Type B pancreatic cell (in vitro differentiated cells): Measurements from ENCODE around the gene SPOPL. TPM values are rescaled to one million over a fixed set of nuclear protein-coding genes. Genes with fewer than 3 reads are reported as not detected.
"Not testable (repeated sequence)": the region's sequence is repeated elsewhere in the genome, so short reads cannot be mapped to it uniquely, and the experiment has no call there.

Source experiments
- DNase-seq: peaks from one replicate; pipeline ENCODE4 v3.0.0; 2021; ENCODE audit warnings: mixed read lengths; ENCODE audit not compliant: unreplicated experiment; ENCODE audit errors: extremely low spot score
- H3K27ac Mint-ChIP-seq: 2 replicates; pipeline ENCODE4 v1.8.0; 2021; ENCODE audit warnings: mild to moderate bottlenecking, mixed read lengths
- H3K27me3 Mint-ChIP-seq: 2 replicates; pipeline ENCODE4 v1.8.0; 2021; ENCODE audit warnings: mixed read lengths
- H3K36me3 Mint-ChIP-seq: 2 replicates; pipeline ENCODE4 v1.8.0; 2021; ENCODE audit warnings: mixed read lengths
- H3K4me1 Mint-ChIP-seq: one replicate; pipeline ENCODE4 v1.8.0; 2021; ENCODE audit warnings: mixed read lengths; ENCODE audit not compliant: unreplicated experiment
- H3K4me3 Mint-ChIP-seq: 2 replicates; pipeline ENCODE4 v1.8.0; 2021; ENCODE audit warnings: mild to moderate bottlenecking, mixed read lengths
- H3K9me3 Mint-ChIP-seq: 2 replicates; pipeline ENCODE4 v1.8.0; 2021; ENCODE audit warnings: mixed read lengths
- total RNA-seq: library from RNA; stranded (reverse); gene quantifications from 2 replicates; pipeline ENCODE4 v1.2.1, GENCODE V29; 2021; ENCODE audit warnings: low replicate concordance
- TF ChIP-seq, protein P1 (sequence below): fragments of 200-600 bp; sonication (generic); conservative IDR thresholded peaks from 2 replicates; pipeline ENCODE4 v1.5.0; 2021; ENCODE audit warnings: antibody characterized with exemption, mild to moderate bottlenecking

SPOPL gene
- total RNA-seq, 1 donor from 2014 or later = 24.7 TPM

- Mint-ChIP-seq H3K27me3 (no peaks in the 10 kb centered on the region), H3K4me3 (no peak overlapping the region), H3K9me3 (peaks cover 4% of the 10 kb centered on the region), H3K36me3 (no peaks in the 10 kb centered on the region), H3K27ac (no peak overlapping the region), H3K4me1 (peaks cover 6% of the 10 kb centered on the region)
- TF ChIP-seq, protein P1, sequence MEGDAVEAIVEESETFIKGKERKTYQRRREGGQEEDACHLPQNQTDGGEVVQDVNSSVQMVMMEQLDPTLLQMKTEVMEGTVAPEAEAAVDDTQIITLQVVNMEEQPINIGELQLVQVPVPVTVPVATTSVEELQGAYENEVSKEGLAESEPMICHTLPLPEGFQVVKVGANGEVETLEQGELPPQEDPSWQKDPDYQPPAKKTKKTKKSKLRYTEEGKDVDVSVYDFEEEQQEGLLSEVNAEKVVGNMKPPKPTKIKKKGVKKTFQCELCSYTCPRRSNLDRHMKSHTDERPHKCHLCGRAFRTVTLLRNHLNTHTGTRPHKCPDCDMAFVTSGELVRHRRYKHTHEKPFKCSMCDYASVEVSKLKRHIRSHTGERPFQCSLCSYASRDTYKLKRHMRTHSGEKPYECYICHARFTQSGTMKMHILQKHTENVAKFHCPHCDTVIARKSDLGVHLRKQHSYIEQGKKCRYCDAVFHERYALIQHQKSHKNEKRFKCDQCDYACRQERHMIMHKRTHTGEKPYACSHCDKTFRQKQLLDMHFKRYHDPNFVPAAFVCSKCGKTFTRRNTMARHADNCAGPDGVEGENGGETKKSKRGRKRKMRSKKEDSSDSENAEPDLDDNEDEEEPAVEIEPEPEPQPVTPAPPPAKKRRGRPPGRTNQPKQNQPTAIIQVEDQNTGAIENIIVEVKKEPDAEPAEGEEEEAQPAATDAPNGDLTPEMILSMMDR = no peak
- DNase-seq = no peak
Observed at GRCh38 chr2:138455691-138456090, 45.9 kb upstream of the SPOPL start.

GRCh38 chr2:138462689-138463088 lies 38.9 kb upstream of the SPOPL start:
- H3K4me1 Mint-ChIP-seq, DNase-seq, H3K27ac Mint-ChIP-seq, H3K36me3 Mint-ChIP-seq, H3K27me3 Mint-ChIP-seq, H3K4me3 Mint-ChIP-seq: not testable (repeated sequence)
- H3K9me3 Mint-ChIP-seq = peaks cover 22% of the 10 kb centered on the region

GRCh38 chr2:138468617-138469016 lies 33.0 kb upstream of the SPOPL start:
- Mint-ChIP-seq H3K36me3 (no peaks in the 10 kb centered on the region), H3K27ac (no peak overlapping the region), H3K4me3 (no peak overlapping the region), H3K9me3 (peaks cover 6% of the 10 kb centered on the region), H3K4me1 (no peaks in the 10 kb centered on the region), H3K27me3 (no peaks in the 10 kb centered on the region)
- DNase-seq = no peak
- TF ChIP-seq, protein P1 = no peak

DNA sequence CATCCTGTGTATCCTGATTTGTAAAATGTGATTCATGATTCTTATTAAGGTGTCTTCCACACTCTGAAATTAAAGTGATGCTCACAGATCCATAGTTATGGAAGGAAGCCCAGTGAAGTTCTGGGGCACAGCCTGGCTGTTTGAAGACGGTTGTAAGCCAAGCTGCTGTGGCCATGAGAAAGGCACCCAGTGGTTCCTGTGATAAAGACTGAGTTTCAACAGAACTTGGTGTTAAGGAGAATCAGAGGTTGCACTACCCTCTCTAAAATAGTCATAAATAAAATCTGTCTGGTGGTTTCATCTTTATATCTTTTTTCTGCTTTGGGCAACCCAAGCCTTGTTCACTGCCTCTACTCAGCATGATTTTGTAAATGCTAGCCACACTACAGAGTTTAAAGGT lies 32.2 kb upstream of the SPOPL start:
- Mint-ChIP-seq H3K27ac (no peak overlapping the region), H3K9me3 (peaks cover 4% of the 10 kb centered on the region), H3K4me3 (no peak overlapping the region), H3K27me3 (no peaks in the 10 kb centered on the region), H3K4me1 (no peaks in the 10 kb centered on the region), H3K36me3 (no peaks in the 10 kb centered on the region)
- no peak for DNase-seq
- TF ChIP-seq, protein P1 = no peak

GRCh38 chr2:138470941-138471340 lies 30.6 kb upstream of the SPOPL start:
- H3K27ac Mint-ChIP-seq = no peak overlapping the region
- DNase-seq = no peak
- no peaks in the 10 kb centered on the region for H3K9me3 Mint-ChIP-seq
- H3K36me3 Mint-ChIP-seq = no peaks in the 10 kb centered on the region
- H3K4me1 Mint-ChIP-seq = peaks cover 9% of the 10 kb centered on the region
- no peaks in the 10 kb centered on the region for H3K27me3 Mint-ChIP-seq
- TF ChIP-seq, protein P1 = no peak
- H3K4me3 Mint-ChIP-seq = no peak overlapping the region

DNA sequence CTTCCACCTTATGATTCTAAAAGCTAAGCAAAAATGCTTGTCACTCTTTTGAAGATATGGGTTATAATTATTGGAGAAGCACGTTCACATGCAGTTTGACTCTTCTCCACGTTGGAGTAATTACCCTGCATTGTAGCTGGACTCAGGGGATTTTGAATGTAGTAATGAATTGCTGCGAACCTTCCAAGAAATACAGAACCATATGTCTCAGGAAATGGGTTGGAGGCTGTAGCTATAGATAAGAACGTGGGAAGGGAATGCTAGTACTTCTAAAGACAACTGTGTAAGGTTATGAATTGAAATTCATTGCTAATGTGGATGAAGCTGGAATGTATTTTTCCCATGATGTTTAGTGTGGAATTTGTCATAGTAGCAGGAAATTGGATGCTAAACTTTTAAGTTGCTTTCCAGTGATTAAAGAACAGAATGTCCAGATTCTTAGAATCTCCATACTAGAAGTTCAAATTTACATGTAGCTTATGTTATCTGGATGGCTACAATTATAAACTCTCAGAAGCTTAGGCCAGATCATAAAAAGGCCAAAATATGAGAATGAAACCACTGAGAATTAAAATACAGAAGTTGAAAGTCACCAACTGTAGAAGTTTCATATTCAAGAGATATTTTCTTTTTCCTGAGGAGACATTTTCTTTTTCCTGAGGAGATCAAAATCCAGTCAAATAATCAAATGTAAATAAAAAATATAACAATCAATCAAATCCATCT lies 27.3 kb upstream of the SPOPL start:
- no peaks in the 10 kb centered on the region for H3K27me3 Mint-ChIP-seq
- H3K4me3 Mint-ChIP-seq = no peak overlapping the region
- H3K4me1 Mint-ChIP-seq = peaks cover 9% of the 10 kb centered on the region
- H3K9me3 Mint-ChIP-seq = no peaks in the 10 kb centered on the region
- H3K36me3 Mint-ChIP-seq = no peaks in the 10 kb centered on the region
- H3K27ac Mint-ChIP-seq = no peak overlapping the region
- TF ChIP-seq, protein P1 = no peak
- DNase-seq = no peak
